Type B pancreatic cell (in vitro differentiated cells): ENCODE data around the gene SPHK2. TPM values are rescaled to one million over a fixed set of nuclear protein-coding genes. Genes with fewer than 3 reads are reported as not detected.
A peak's percentile ranks its signal among the peaks of the same experiment; 100 is the strongest.
"Not testable (repeated sequence)": the region's sequence is repeated elsewhere in the genome, so short reads cannot be mapped to it uniquely, and the experiment has no call there.

Experiments used
- DNase-seq: peaks from one replicate; pipeline ENCODE4 v3.0.0; 2021; ENCODE audit warnings: mixed read lengths; ENCODE audit not compliant: unreplicated experiment; ENCODE audit errors: extremely low spot score
- H3K27ac Mint-ChIP-seq: 2 replicates; pipeline ENCODE4 v1.8.0; 2021; ENCODE audit warnings: mild to moderate bottlenecking, mixed read lengths
- H3K27me3 Mint-ChIP-seq: 2 replicates; pipeline ENCODE4 v1.8.0; 2021; ENCODE audit warnings: mixed read lengths
- H3K36me3 Mint-ChIP-seq: 2 replicates; pipeline ENCODE4 v1.8.0; 2021; ENCODE audit warnings: mixed read lengths
- H3K4me1 Mint-ChIP-seq: one replicate; pipeline ENCODE4 v1.8.0; 2021; ENCODE audit warnings: mixed read lengths; ENCODE audit not compliant: unreplicated experiment
- H3K4me3 Mint-ChIP-seq: 2 replicates; pipeline ENCODE4 v1.8.0; 2021; ENCODE audit warnings: mild to moderate bottlenecking, mixed read lengths
- H3K9me3 Mint-ChIP-seq: 2 replicates; pipeline ENCODE4 v1.8.0; 2021; ENCODE audit warnings: mixed read lengths
- CTCF ChIP-seq: fragments of 200-600 bp; sonication (generic); conservative IDR thresholded peaks from 2 replicates; pipeline ENCODE4 v1.5.0; 2021; ENCODE audit warnings: antibody characterized with exemption, mild to moderate bottlenecking
- total RNA-seq: library from RNA; stranded (reverse); gene quantifications from 2 replicates; pipeline ENCODE4 v1.2.1, GENCODE V29; 2021; ENCODE audit warnings: low replicate concordance

The SPHK2 gene
- total RNA-seq, 1 donor from 2014 or later = 47.1 TPM

GRCh38 chr19:48651683-48652048, 32.4 kb downstream of the SPHK2 start:
- H3K27me3 Mint-ChIP-seq = no peaks in the 10 kb centered on the region
- DNase-seq = no peak
- TF ChIP-seq CTCF = no peak
- H3K4me1 Mint-ChIP-seq = peaks cover 14% of the 10 kb centered on the region
- H3K9me3 Mint-ChIP-seq = no peaks in the 10 kb centered on the region
- no peaks in the 10 kb centered on the region for H3K36me3 Mint-ChIP-seq
- H3K4me3 Mint-ChIP-seq = no peak overlapping the region
- no peak overlapping the region for H3K27ac Mint-ChIP-seq

DNA sequence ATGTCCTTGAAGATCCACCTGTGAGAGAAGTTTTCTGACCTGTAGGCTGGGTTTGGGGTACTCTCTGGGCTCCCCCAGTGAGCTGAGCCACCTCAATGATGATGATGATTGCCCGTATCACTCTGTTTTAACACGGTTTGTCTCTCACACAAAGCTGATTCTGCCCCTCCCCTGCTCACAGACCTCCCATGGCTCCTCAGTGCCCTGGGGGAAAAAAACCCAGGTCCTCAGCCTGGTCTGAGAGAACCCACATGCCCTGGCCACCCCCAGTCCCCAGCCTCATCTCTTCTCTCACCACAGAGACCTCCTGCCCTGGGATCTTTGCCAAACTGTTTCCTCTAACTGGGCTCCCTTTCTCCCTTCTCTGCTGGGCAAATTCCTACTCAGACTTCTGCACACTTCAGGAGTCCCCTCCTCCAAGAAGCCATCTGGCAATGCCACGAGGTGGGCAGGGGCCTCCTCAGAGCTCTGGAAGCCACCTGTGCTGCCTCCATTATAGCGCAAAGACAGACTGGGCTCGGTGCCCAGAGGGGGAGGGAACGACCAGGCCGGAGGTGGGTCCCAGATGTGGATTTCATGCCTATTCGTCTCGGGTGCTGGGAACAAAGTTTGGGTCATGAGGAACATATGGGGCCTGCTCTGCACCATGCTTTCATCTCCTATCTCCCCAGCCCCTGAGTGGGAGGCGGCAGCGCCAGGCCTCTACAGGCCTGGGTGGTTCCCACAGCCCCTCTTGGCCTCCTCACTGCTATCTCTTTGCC, 35.2 kb downstream of the SPHK2 start:
- no peak for TF ChIP-seq CTCF
- Mint-ChIP-seq H3K9me3 (no peaks in the 10 kb centered on the region), H3K27me3 (no peaks in the 10 kb centered on the region), H3K36me3 (no peaks in the 10 kb centered on the region), H3K27ac (no peak overlapping the region), H3K4me3 (no peak overlapping the region), H3K4me1 (peaks cover 17% of the 10 kb centered on the region)
- DNase-seq = no peak

DNA sequence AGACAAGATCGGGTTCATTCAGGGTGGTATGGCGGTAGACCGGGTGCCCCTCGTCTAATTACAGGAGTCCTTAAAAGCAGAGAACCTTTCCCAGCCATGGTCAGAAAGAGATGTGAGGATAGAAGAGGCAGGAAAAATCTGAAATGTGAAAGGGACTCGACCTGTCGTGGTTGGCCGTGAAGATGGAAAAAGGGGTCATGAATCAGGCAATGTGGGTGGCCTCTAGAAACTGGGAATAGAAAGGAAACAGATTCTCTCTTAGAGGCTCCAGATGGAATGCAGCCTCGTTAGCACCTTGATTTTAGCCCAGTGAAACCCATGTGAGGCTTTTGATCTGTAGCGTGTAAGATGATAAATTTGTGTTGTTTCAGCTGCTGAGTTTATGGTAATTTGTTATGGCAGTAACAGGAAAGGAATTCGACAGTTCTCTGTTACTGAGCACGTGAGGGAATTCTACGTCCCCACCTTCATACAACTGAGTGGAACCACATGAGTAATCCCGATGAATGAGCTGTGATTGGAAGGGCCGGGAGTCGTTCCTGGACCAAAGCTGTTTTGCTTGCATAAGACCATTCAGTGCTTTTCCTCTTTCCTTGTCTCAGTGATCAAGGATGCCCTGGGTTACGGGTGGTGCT, 37.7 kb downstream of the SPHK2 start:
- no peaks in the 10 kb centered on the region for H3K9me3 Mint-ChIP-seq
- peak overlapping the region; percentile 36 for H3K27ac Mint-ChIP-seq
- no peak for TF ChIP-seq CTCF
- no peaks in the 10 kb centered on the region for H3K36me3 Mint-ChIP-seq
- H3K4me3 Mint-ChIP-seq = no peak overlapping the region
- H3K4me1 Mint-ChIP-seq = peaks cover 22% of the 10 kb centered on the region
- H3K27me3 Mint-ChIP-seq = no peaks in the 10 kb centered on the region
- DNase-seq = no peak

DNA sequence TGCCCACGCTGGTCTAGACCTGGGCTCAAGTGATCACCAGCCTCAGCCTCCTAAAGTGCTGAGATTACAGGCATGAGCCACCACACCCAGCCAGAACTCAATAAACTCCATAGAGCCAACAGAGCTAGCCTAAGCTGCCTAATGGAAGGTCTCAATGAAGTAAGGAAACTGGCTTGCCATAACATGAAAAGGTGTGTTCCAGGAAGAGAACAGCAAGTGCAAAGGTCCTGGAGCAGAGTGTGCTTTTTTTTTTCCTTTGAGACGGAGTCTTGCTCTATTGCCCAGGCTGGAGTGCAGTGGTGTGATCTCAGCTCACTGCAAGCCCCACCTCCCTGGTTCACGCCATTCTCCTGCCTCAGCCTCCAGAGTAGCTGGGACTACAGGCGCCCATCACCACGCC, 38.5 kb downstream of the SPHK2 start:
- H3K27ac Mint-ChIP-seq, H3K4me3 Mint-ChIP-seq: not testable (repeated sequence)

GRCh38 chr19:48658483-48658882, 39.2 kb downstream of the SPHK2 start:
- peaks cover 22% of the 10 kb centered on the region for H3K4me1 Mint-ChIP-seq
- no peaks in the 10 kb centered on the region for H3K36me3 Mint-ChIP-seq
- no peak overlapping the region for H3K4me3 Mint-ChIP-seq
- H3K9me3 Mint-ChIP-seq = no peaks in the 10 kb centered on the region
- no peaks in the 10 kb centered on the region for H3K27me3 Mint-ChIP-seq
- no peak for DNase-seq
- no peak overlapping the region for H3K27ac Mint-ChIP-seq
- TF ChIP-seq CTCF = no peak

More for the DNA sequence above, 38.5 kb downstream of the SPHK2 start:
- DNase-seq, H3K9me3 Mint-ChIP-seq, H3K27me3 Mint-ChIP-seq, H3K36me3 Mint-ChIP-seq: not testable (repeated sequence)
- H3K4me1 Mint-ChIP-seq = peaks cover 22% of the 10 kb centered on the region

DNA sequence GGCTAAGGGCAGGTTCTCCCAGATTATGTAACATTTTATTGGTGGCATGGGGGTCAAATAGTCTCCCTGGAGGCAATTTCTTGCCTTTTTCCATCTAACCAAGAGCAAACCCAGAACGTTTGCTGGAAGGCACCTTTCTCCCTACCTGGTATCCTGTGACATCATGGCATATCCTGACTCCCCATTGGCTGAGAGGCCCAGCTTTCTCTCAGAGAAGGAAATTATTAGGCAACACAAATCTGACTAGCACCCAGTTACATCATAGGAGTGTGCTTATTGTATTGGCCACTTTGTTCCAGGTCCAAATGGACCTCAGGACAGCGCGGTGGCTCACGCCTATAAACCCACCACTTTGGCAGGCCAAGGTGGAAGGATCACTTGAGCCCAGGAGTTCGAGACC, 40.5 kb downstream of the SPHK2 start:
- Mint-ChIP-seq H3K27me3 (no peaks in the 10 kb centered on the region), H3K4me1 (peaks cover 14% of the 10 kb centered on the region), H3K9me3 (no peaks in the 10 kb centered on the region), H3K36me3 (no peaks in the 10 kb centered on the region), H3K4me3 (no peak overlapping the region), H3K27ac (peak overlapping the region; percentile 43)
- DNase-seq = no peak
- no peak for TF ChIP-seq CTCF
